HepG2 (cell line): ENCODE measurements around the gene KCNQ1OT1. TPM values are rescaled to one million over a fixed set of nuclear protein-coding genes. Genes with fewer than 3 reads are reported as not detected.

Source experiments
- ATAC-seq: fragments of 200-7000 bp; cut with Tn5 transposase; 3 replicates; pipeline ENCODE4 v1.9.1; 2020; ENCODE audit warnings: mild to moderate bottlenecking, moderate library complexity
- BruUV-seq: library from RNA; stranded (reverse); fragments of 400-500 nt; replicated peaks from 2 replicates; lab custom pipeline; 2021; lab: Mats Ljungman, UMichigan
- CTCF ChIA-PET: fragments of 300-600 bp; formaldehyde crosslinking; extraction: SDS; loops from one replicate; lab custom pipeline; 2021; ENCODE audit warnings: low total read pairs, inconsistent platforms, low intra/inter-chr PET ratio; lab: Yijun Ruan, JAX
- POLR2A ChIA-PET: fragments of 350-600 bp; sonication (Branson Sonifier 250); formaldehyde crosslinking; loops from one replicate; lab custom pipeline; 2020; ENCODE audit warnings: antibody characterized with exemption, inconsistent platforms; lab: Yijun Ruan, JAX
- DNase-seq: peaks from one replicate; pipeline ENCODE4 v3.0.0-alpha.2; 2015; ENCODE audit warnings: low spot score
- FAIRE-seq: peaks from 3 replicates; lab custom pipeline; 2011; peaks lifted over from hg19 to GRCh38; lab: Jason Lieb, UNC
- H2AFZ ChIP-seq: one replicate; pipeline ENCODE4 v1.6.1; 2011; ENCODE audit warnings: low read length, inconsistent platforms
- H3K27ac ChIP-seq: fragments of 300-600 bp; 3 replicates; pipeline ENCODE4 v1.8.0; 2011; ENCODE audit warnings: mixed run types, mild to moderate bottlenecking, mixed read lengths, low read length, inconsistent platforms; ENCODE audit not compliant: insufficient read depth; ENCODE audit errors: extremely low read length
- H3K27me3 ChIP-seq, 2 experiments: fragments of 200-600 bp in 1 of 2; 2 replicates in 1 of 2; 3 replicates in 1 of 2; pipeline versions ENCODE4 v1.6.0 to v1.8.0; 2011; ENCODE audit warnings: low read length in 2 of 2, mild to moderate bottlenecking in 2 of 2, moderate library complexity in 2 of 2, inconsistent platforms in 1 of 2; ENCODE audit not compliant: insufficient read depth in 2 of 2, control insufficient read depth in 1 of 2
- H3K36me3 ChIP-seq, 2 experiments: fragments of 200-600 bp in 1 of 2; replicated peaks in 1 of 2; 2 replicates in 1 of 2; 3 replicates in 1 of 2; pipeline versions ENCODE4 v1.5.1 to v1.8.0; 2011; ENCODE audit warnings: low read length in 2 of 2, inconsistent platforms in 1 of 2; ENCODE audit not compliant: insufficient read depth in 2 of 2, control insufficient read depth in 1 of 2
- H3K4me1 ChIP-seq: 2 replicates; pipeline ENCODE4 v1.5.1; 2012; ENCODE audit warnings: low read length, inconsistent platforms; ENCODE audit not compliant: insufficient read depth
- H3K4me2 ChIP-seq: 2 replicates; pipeline ENCODE4 v1.6.0; 2011; ENCODE audit warnings: low read depth, low read length, inconsistent platforms
- H3K4me3 ChIP-seq, 3 experiments: fragments of 200-600 bp in 1 of 3; sonication (generic), shearing (Covaris generic) in 1 of 3; replicated peaks in 1 of 3; 2 replicates each; pipeline ENCODE4 v1.5.1; 2011 to 2016; ENCODE audit warnings: low read length in 3 of 3, inconsistent platforms in 2 of 3, low read depth in 2 of 3, mild to moderate bottlenecking in 2 of 3, control low read depth in 1 of 3, mixed read lengths in 1 of 3; ENCODE audit not compliant: insufficient read depth in 1 of 3
- H3K79me2 ChIP-seq: one replicate; pipeline ENCODE4 v1.6.1; 2011; ENCODE audit warnings: low read length, inconsistent platforms; ENCODE audit not compliant: insufficient read depth
- H3K9ac ChIP-seq: 2 replicates; pipeline ENCODE4 v1.6.0; 2011; ENCODE audit warnings: mild to moderate bottlenecking, low read depth, low read length, inconsistent platforms; ENCODE audit not compliant: insufficient read depth
- H3K9me3 ChIP-seq: 2 replicates; pipeline ENCODE4 v1.5.1; 2012; ENCODE audit warnings: mild to moderate bottlenecking, low read length
- H4K20me1 ChIP-seq: 2 replicates; pipeline ENCODE4 v1.6.0; 2011; ENCODE audit warnings: inconsistent platforms, mild to moderate bottlenecking, low read length, moderate library complexity; ENCODE audit not compliant: insufficient read depth
- ATF1 ChIP-seq: IDR thresholded peaks from 2 replicates; pipeline ENCODE4 v1.6.1; 2016; ENCODE audit warnings: mild to moderate bottlenecking, control low read depth
- FOXJ3 ChIP-seq: sonication (generic); formaldehyde crosslinking; IDR thresholded peaks from 2 replicates; pipeline ENCODE4 v1.4.0; 2020; ENCODE audit warnings: missing genetic modification reagents, mild to moderate bottlenecking, borderline replicate concordance
- HNRNPL ChIP-seq: fragments of 200-400 bp; formaldehyde crosslinking; IDR thresholded peaks from 2 replicates; pipeline ENCODE4 v1.6.1; 2017; ENCODE audit warnings: mild to moderate bottlenecking, low read depth, low read length
- MNT ChIP-seq: fragments of 450-650 bp; IDR thresholded peaks from 2 replicates; pipeline ENCODE4 v1.6.1; 2016
- MTA3 ChIP-seq: sonication (generic); formaldehyde crosslinking; IDR thresholded peaks from 2 replicates; pipeline ENCODE4 v1.4.0; 2020; ENCODE audit warnings: missing genetic modification reagents
- MTF2 ChIP-seq: sonication (generic); formaldehyde crosslinking; IDR thresholded peaks from 2 replicates; pipeline ENCODE4 v1.5.0; 2020; ENCODE audit warnings: missing genetic modification reagents, borderline replicate concordance
- MYC ChIP-seq: sonication (generic); formaldehyde crosslinking; IDR thresholded peaks from 2 replicates; pipeline ENCODE4 v1.9.0; 2021; ENCODE audit warnings: missing genetic modification reagents, borderline replicate concordance
- RFXANK ChIP-seq: IDR thresholded peaks from 2 replicates; pipeline ENCODE4 v1.6.1; 2016
- TRAFD1 ChIP-seq: sonication (generic); formaldehyde crosslinking; IDR thresholded peaks from 2 replicates; pipeline ENCODE4 v1.5.1; 2020; ENCODE audit warnings: missing genetic modification reagents, mild to moderate bottlenecking, borderline replicate concordance
- TSC22D2 ChIP-seq: sonication (generic); formaldehyde crosslinking; IDR thresholded peaks from 2 replicates; pipeline ENCODE4 v1.5.1; 2020; ENCODE audit warnings: missing genetic modification reagents, mild to moderate bottlenecking, borderline replicate concordance
- ZSCAN12 ChIP-seq: sonication (generic); formaldehyde crosslinking; IDR thresholded peaks from 2 replicates; pipeline ENCODE4 v1.9.0; 2021; ENCODE audit warnings: mild to moderate bottlenecking, missing genetic modification reagents
- WGBS: methylation state at CpG from one replicate; pipeline ENCODE4 v1.1.6; 2017; ENCODE audit warnings: low lambda C conversion rate; 5-methylcytosine and 5-hydroxymethylcytosine counted together
- in situ Hi-C: cut with HindIII; loops from 2 replicates; pipeline ENCODE4 v1.10.0; 2017; ENCODE audit warnings: low pct_unique_long_range_greater_than_20kb; ENCODE audit not compliant: extremely low pct_ligation_motif_present
- intact Hi-C: fragments of 100-400 bp; cut with micrococcal nuclease; formaldehyde crosslinking; loops from one replicate; pipeline ENCODE4 v1.10.0; 2022; ENCODE audit not compliant: unreplicated experiment
- polyA plus RNA-seq, 8 experiments: library from polyadenylated mRNA; depleted of rRNA in 3 of 8; stranded (reverse) in 7 of 8; unstranded in 1 of 8; fragments of >200 nt; fragmentation: Illumina TruSeq in 4 of 8; extraction: Trizol in 4 of 8; gene quantifications; 2 replicates each; pipeline versions ENCODE4 v1.2.1 to v1.2.3, GENCODE V29; 2011 to 2016; ENCODE audit warnings: low read depth in 4 of 8, missing spikeins in 1 of 8, mixed read lengths in 1 of 8; ENCODE audit not compliant: insufficient read depth in 1 of 8
- total RNA-seq, 5 experiments: library from RNA; depleted of rRNA; stranded (reverse); fragments of >200 nt; fragmentation: Illumina TruSeq; extraction: Trizol; gene quantifications; 2 replicates each; pipeline ENCODE4 v1.2.3, GENCODE V29; 2016; ENCODE audit warnings: low read depth in 1 of 5

The KCNQ1OT1 gene
- total and polyA plus RNA-seq, 2 of the 13 experiments (the other 11 are each of a cell fraction or from before 2014, with no cell fraction given) = 1.3 to 18.9 TPM

- no peak overlapping the region for H3K27ac ChIP-seq
- H3K79me2 ChIP-seq = peaks cover 19% of the 10 kb centered on the region
- in situ Hi-C loops = loop anchor here (25.0 kb wide), 1 partner anchor 523 kb away; no protein-coding TSS in a partner anchor
- H3K4me1 ChIP-seq = peaks cover 68% of the 10 kb centered on the region
- ATAC-seq = no peak
- POLR2A ChIA-PET = interaction anchor here (1.2 to 1.3 kb wide), 2 partner anchors 9 to 36 kb away, joined by 3 to 4 read pairs; partner anchors contain the start of gene KCNQ1OT1
- CTCF ChIA-PET = no interaction called here
- WGBS = 92% methylated on average over 10 of the region's 12 CpGs
- no peaks in the 10 kb centered on the region; a peak in 1 of 5 replicates for H3K27me3 ChIP-seq
- H3K36me3 ChIP-seq = no peaks in the 10 kb centered on the region
- TF ChIP-seq MTA3 (CRISPR knock-in tag) = no peak
- 0 out of 2 replicates have a peak, but pooled peaks have one; percentile 21 for TF ChIP-seq HNRNPL
- H2AFZ ChIP-seq = no peak overlapping the region
- H3K9ac ChIP-seq = no peak overlapping the region
- H3K4me3 ChIP-seq = no peak overlapping the region
- DNase-seq = no peak
- H3K9me3 ChIP-seq = no peaks in the 10 kb centered on the region
- no TSS peak for BruUV-seq
- no peaks in the 10 kb centered on the region for H4K20me1 ChIP-seq
- no peak overlapping the region for H3K4me2 ChIP-seq
- intact Hi-C loops = no loop called here
- FAIRE-seq = no peak
Observed at GRCh38 chr11:2735053-2735589, 35.3 kb upstream of the KCNQ1OT1 start.

GRCh38 chr11:2734181-2735052, 34.6 kb upstream of the KCNQ1OT1 start:
- no peak overlapping the region for H3K9ac ChIP-seq
- no TSS peak for BruUV-seq
- in situ Hi-C loops = loop anchor here (5.0 to 25.0 kb wide), 2 partner anchors 37 to 522 kb away; partner anchors contain the start of gene KCNQ1OT1
- H3K4me1 ChIP-seq = peaks cover 68% of the 10 kb centered on the region
- H2AFZ ChIP-seq = no peak overlapping the region
- H3K4me3 ChIP-seq = no peak overlapping the region
- no peaks in the 10 kb centered on the region; a peak in 1 of 5 replicates for H3K27me3 ChIP-seq
- ChIA-PET POLR2A (interaction anchor here (1.2 to 10.7 kb wide), 5 partner anchors 8 to 41 kb away, joined by 3 to 201 read pairs (median 90); partner anchors contain the start of gene KCNQ1OT1), CTCF (no interaction called here)
- H3K4me2 ChIP-seq = no peak overlapping the region
- peaks cover 26% of the 10 kb centered on the region for H3K79me2 ChIP-seq
- no peaks in the 10 kb centered on the region for H3K9me3 ChIP-seq
- no peaks in the 10 kb centered on the region for H3K36me3 ChIP-seq
- H3K27ac ChIP-seq = no peak overlapping the region
- TF ChIP-seq FOXJ3 (CRISPR knock-in tag) (no peak), TSC22D2 (CRISPR knock-in tag) (no peak), MNT (no peak), ZSCAN12 (CRISPR knock-in tag) (no peak), RFXANK (CRISPR knock-in tag) (no peak), MTF2 (CRISPR knock-in tag) (no peak), TRAFD1 (CRISPR knock-in tag) (no peak), ATF1 (no peak), MYC (CRISPR knock-in tag) (no peak)
- ATAC-seq (no peak), FAIRE-seq (no peak), DNase-seq (no peak)
- intact Hi-C loops = loop anchor here (5.0 kb wide), 1 partner anchor 43 kb away; no protein-coding TSS in a partner anchor
- H4K20me1 ChIP-seq = no peaks in the 10 kb centered on the region
- 96% methylated on average over 30 of the region's 32 CpGs for WGBS
